OCI-LY1 (cell line): ENCODE data around the gene KAT2B.

ENCODE experiments used
- CTCF ChIP-seq: fragments of 200-600 bp; sonication (generic), shearing (Covaris generic); IDR thresholded peaks from 2 replicates; pipeline ENCODE4 v1.5.1; 2017; ENCODE audit warnings: mild to moderate bottlenecking, antibody characterized with exemption, low read length, moderate library complexity, mixed read lengths
- EZH2 ChIP-seq: fragments of 200-600 bp; sonication (generic), shearing (Covaris generic); IDR thresholded peaks from 2 replicates; pipeline ENCODE4 v1.8.0; 2017; ENCODE audit warnings: borderline replicate concordance, mixed run types, mild to moderate bottlenecking, antibody characterized with exemption, low read length, moderate library complexity, mixed read lengths

DNA sequence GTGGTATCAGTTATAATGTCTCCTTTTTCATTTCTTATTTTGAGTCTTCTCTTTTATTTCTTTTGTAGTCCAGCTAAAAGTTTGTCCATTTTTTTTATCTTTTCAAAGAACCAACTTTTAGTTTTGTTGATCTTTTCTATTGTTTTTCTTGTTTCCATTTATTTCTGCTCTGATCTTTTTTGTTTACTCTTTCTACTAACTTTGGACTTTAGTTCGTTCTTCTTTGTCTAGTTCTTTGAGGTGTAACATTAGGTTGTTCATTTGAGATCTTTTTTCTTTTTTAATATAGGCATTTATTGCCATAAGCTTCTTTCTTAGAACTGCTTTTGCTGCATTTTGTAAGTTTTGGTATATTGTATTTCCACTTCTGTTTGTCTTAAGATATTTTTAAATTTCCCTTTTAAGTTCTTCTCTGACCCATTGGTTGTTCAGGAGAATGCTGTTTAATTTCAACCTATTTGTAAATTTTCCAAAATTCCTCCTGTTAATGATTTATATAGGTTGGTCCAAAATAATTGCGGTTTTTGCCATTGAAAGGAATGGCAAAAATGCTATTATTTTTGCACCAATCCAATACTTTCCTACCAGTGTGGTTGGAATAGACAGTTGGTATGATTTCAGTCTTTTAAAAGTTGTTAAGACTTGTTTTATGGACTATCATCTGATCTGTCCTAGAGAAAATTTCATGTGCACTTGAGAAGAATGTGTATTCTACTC, 51.2 kb downstream of the KAT2B start:
- TF ChIP-seq CTCF (no peak), EZH2 (no peak)
